H1 (cell line): ENCODE data around the gene SMAP2. TPM values are rescaled to one million over a fixed set of nuclear protein-coding genes. Genes with fewer than 3 reads are reported as not detected.

Source experiments
- CTCF ChIA-PET: fragments of 300-600 bp; sonication (Branson Sonifier 250); formaldehyde crosslinking; loops from one replicate; lab custom pipeline; 2021; ENCODE audit not compliant: partially characterized antibody; lab: Charles Lee
- POLR2A ChIA-PET: fragments of 300-600 bp; sonication (Branson Sonifier 250); formaldehyde crosslinking; loops from one replicate; lab custom pipeline; 2021; ENCODE audit warnings: inconsistent platforms; ENCODE audit not compliant: partially characterized antibody; lab: Charles Lee
- DNase-seq, 2 experiments: peaks; one replicate each; pipeline versions ENCODE4 v3.0.0 to v3.0.0-alpha.2; 2010 to 2022; ENCODE audit warnings: low spot score in 2 of 2, low read depth in 1 of 2, mixed read lengths in 1 of 2
- FAIRE-seq: peaks from 2 replicates; lab custom pipeline; 2011; peaks lifted over from hg19 to GRCh38; lab: Jason Lieb, UNC
- H2AFZ ChIP-seq: 2 replicates; pipeline ENCODE4 v1.8.1; 2012; ENCODE audit warnings: low read length, inconsistent platforms
- H2AK5ac ChIP-seq: 2 replicates; pipeline ENCODE4 v1.6.1; 2013; ENCODE audit warnings: low read depth, low read length
- H2BK120ac ChIP-seq: replicated peaks from 2 replicates; pipeline ENCODE3; 2013; ENCODE audit warnings: low read depth, low read length, inconsistent platforms
- H2BK12ac ChIP-seq: 2 replicates; pipeline ENCODE4 v1.6.1; 2013; ENCODE audit warnings: low read depth, low read length
- H2BK15ac ChIP-seq: 2 replicates; pipeline ENCODE4 v1.6.1; 2013; ENCODE audit warnings: low read length
- H2BK20ac ChIP-seq: 2 replicates; pipeline ENCODE4 v1.6.1; 2013; ENCODE audit warnings: low read length
- H2BK5ac ChIP-seq: 2 replicates; pipeline ENCODE4 v1.6.1; 2013; ENCODE audit warnings: low read depth, low read length
- H3K14ac ChIP-seq: 2 replicates; pipeline ENCODE4 v1.6.1; 2013; ENCODE audit warnings: inconsistent platforms; ENCODE audit not compliant: insufficient read length
- H3K18ac ChIP-seq: 2 replicates; pipeline ENCODE4 v1.6.1; 2013; ENCODE audit warnings: low read length; ENCODE audit errors: extremely low read depth
- H3K23ac ChIP-seq: 2 replicates; pipeline ENCODE4 v1.6.1; 2013; ENCODE audit warnings: inconsistent platforms; ENCODE audit not compliant: insufficient read length
- H3K23me2 ChIP-seq: 2 replicates; pipeline ENCODE4 v1.6.1; 2013; ENCODE audit warnings: low read depth, low read length
- H3K27ac ChIP-seq: 2 replicates; pipeline ENCODE4 v1.6.1; 2011; ENCODE audit warnings: low read depth, low read length, inconsistent platforms
- H3K27me3 ChIP-seq, 4 experiments: replicated peaks in 1 of 4; 1 replicate in 1 of 4; 2 replicates in 3 of 4; pipeline versions ENCODE4 v1.6.1 to v1.8.1; 2011 to 2013; ENCODE audit warnings: low read length in 3 of 4, mild to moderate bottlenecking in 3 of 4, inconsistent platforms in 2 of 4, mixed read lengths in 2 of 4, moderate library complexity in 1 of 4; ENCODE audit not compliant: control insufficient read depth in 3 of 4, insufficient read depth in 3 of 4; ENCODE audit errors: extremely low read depth in 1 of 4
- H3K36me3 ChIP-seq, 4 experiments: 2 replicates each; pipeline versions ENCODE4 v1.6.1 to v1.8.1; 2011 to 2013; ENCODE audit warnings: mild to moderate bottlenecking in 4 of 4, low read length in 3 of 4, moderate library complexity in 2 of 4, control low read depth in 1 of 4, inconsistent platforms in 1 of 4; ENCODE audit not compliant: insufficient read depth in 4 of 4, control insufficient read depth in 2 of 4
- H3K4ac ChIP-seq: replicated peaks from 2 replicates; pipeline ENCODE3; 2013; ENCODE audit warnings: low read length, low read depth, mixed read lengths, inconsistent platforms; ENCODE audit not compliant: insufficient read length
- H3K4me1 ChIP-seq, 4 experiments: replicated peaks in 1 of 4; 1 replicate in 1 of 4; 2 replicates in 3 of 4; pipeline versions ENCODE4 v1.6.1 to v1.8.1; 2011 to 2013; ENCODE audit warnings: low read length in 3 of 4, inconsistent platforms in 2 of 4, mixed read lengths in 1 of 4; ENCODE audit not compliant: insufficient read depth in 4 of 4, control insufficient read depth in 3 of 4
- H3K4me2 ChIP-seq, 2 experiments: 2 replicates each; pipeline versions ENCODE4 v1.6.1 to v1.8.1; 2011 to 2013; ENCODE audit warnings: low read depth in 2 of 2, low read length in 2 of 2, control low read depth in 1 of 2, inconsistent platforms in 1 of 2, mild to moderate bottlenecking in 1 of 2; ENCODE audit not compliant: insufficient read depth in 1 of 2
- H3K4me3 ChIP-seq, 4 experiments: fragments of 200-600, 300-600 bp in 1 of 4; sonication (generic), shearing (Covaris generic), sonication (Bioruptor Twin) in 1 of 4; 2 replicates each; pipeline versions ENCODE4 v1.5.1 to v1.8.1; 2011 to 2016; ENCODE audit warnings: low read length in 4 of 4, low read depth in 3 of 4, control low read depth in 2 of 4, inconsistent platforms in 2 of 4, mild to moderate bottlenecking in 2 of 4, mixed read lengths in 1 of 4, moderate library complexity in 1 of 4; ENCODE audit not compliant: insufficient read depth in 2 of 4; ENCODE audit errors: extremely low read depth in 1 of 4
- H3K56ac ChIP-seq: replicated peaks from 2 replicates; pipeline ENCODE3; 2013; ENCODE audit warnings: low read depth, mild to moderate bottlenecking, mixed read lengths, low read length, inconsistent platforms; ENCODE audit not compliant: insufficient read length
- H3K79me1 ChIP-seq: 2 replicates; pipeline ENCODE4 v1.6.1; 2013; ENCODE audit warnings: low read depth, low read length, control low read depth
- H3K79me2 ChIP-seq, 2 experiments: 2 replicates each; pipeline versions ENCODE4 v1.6.1 to v1.8.1; 2012 to 2013; ENCODE audit warnings: low read length in 2 of 2, mild to moderate bottlenecking in 2 of 2, inconsistent platforms in 1 of 2; ENCODE audit not compliant: insufficient read depth in 2 of 2, control insufficient read depth in 1 of 2
- H3K9ac ChIP-seq, 4 experiments: replicated peaks in 1 of 4; 1 replicate in 1 of 4; 2 replicates in 3 of 4; pipeline versions ENCODE4 v1.6.1 to v1.8.1; 2011 to 2013; ENCODE audit warnings: low read depth in 3 of 4, low read length in 3 of 4, control low read depth in 2 of 4, mild to moderate bottlenecking in 2 of 4, moderate library complexity in 2 of 4, inconsistent platforms in 1 of 4; ENCODE audit errors: extremely low read depth in 1 of 4
- H3K9me3 ChIP-seq, 2 experiments: 2 replicates each; pipeline versions ENCODE4 v1.6.1 to v1.8.1; 2012 to 2013; ENCODE audit warnings: mild to moderate bottlenecking in 2 of 2, moderate library complexity in 2 of 2, control low read depth in 1 of 2, inconsistent platforms in 1 of 2, low read depth in 1 of 2, low read length in 1 of 2, mixed read lengths in 1 of 2; ENCODE audit not compliant: insufficient read depth in 2 of 2
- H4K20me1 ChIP-seq, 2 experiments: replicated peaks in 1 of 2; 2 replicates each; pipeline versions ENCODE3 to v1.8.1; 2011 to 2013; ENCODE audit warnings: inconsistent platforms in 2 of 2, low read length in 2 of 2, mild to moderate bottlenecking in 1 of 2; ENCODE audit not compliant: insufficient read depth in 2 of 2, control insufficient read depth in 1 of 2
- H4K5ac ChIP-seq: 2 replicates; pipeline ENCODE4 v1.6.1; 2013; ENCODE audit warnings: low read length, low read depth, mixed read lengths, inconsistent platforms; ENCODE audit not compliant: insufficient read length
- H4K8ac ChIP-seq: 2 replicates; pipeline ENCODE4 v1.8.0; 2013; ENCODE audit warnings: mild to moderate bottlenecking, moderate library complexity, low read length, inconsistent platforms; ENCODE audit not compliant: insufficient read depth; ENCODE audit errors: extremely low read depth
- H4K91ac ChIP-seq: replicated peaks from 2 replicates; pipeline ENCODE3; 2013; ENCODE audit warnings: low read length, mixed read lengths, inconsistent platforms; ENCODE audit not compliant: insufficient read length
- RFX5 ChIP-seq: IDR thresholded peaks from 2 replicates; pipeline ENCODE4 v1.6.1; 2011; ENCODE audit warnings: low read depth, low read length, improper control_type of control experiment, borderline replicate concordance
- SP2 ChIP-seq: IDR thresholded peaks from 2 replicates; pipeline ENCODE4 v1.6.1; 2012; ENCODE audit warnings: mild to moderate bottlenecking, low read length, inconsistent platforms
- SP4 ChIP-seq: IDR thresholded peaks from 2 replicates; pipeline ENCODE4 v1.6.1; 2012; ENCODE audit warnings: low read length, inconsistent platforms
- YY1 ChIP-seq: IDR thresholded peaks from 2 replicates; pipeline ENCODE4 v1.6.1; 2011; ENCODE audit warnings: low read depth, mild to moderate bottlenecking, low read length
- WGBS, 2 experiments: shearing (Covaris generic) in 1 of 2; methylation state at CpG; one replicate each; pipeline versions ENCODE4 v1.1.6 to v1.1.7; 2013 to 2015; ENCODE audit warnings: low lambda C conversion rate in 2 of 2, mixed read lengths in 2 of 2, inconsistent platforms in 1 of 2, low coverage in 1 of 2, missing lambda C conversion rate in 1 of 2; ENCODE audit not compliant: insufficient replicate concordance in 2 of 2, insufficient coverage in 1 of 2, insufficient read length in 1 of 2; ENCODE audit errors: extremely low coverage in 1 of 2, missing lambda C conversion rate in 1 of 2; 5-methylcytosine and 5-hydroxymethylcytosine counted together
- polyA plus RNA-seq, 7 experiments: library from polyadenylated mRNA; depleted of rRNA in 3 of 7; stranded (reverse) in 5 of 7; unstranded in 2 of 7; fragments of >200 nt in 5 of 7; fragments of 200-250 nt in 2 of 7; gene quantifications; 1 replicate in 5 of 7; 2 replicates in 1 of 7; 4 replicates in 1 of 7; pipeline versions ENCODE4 v1.2.1 to v1.2.3, GENCODE V29; 2011 to 2013; ENCODE audit warnings: missing spikeins in 2 of 7, mixed read lengths in 2 of 7
- total RNA-seq: library from RNA; stranded (reverse); fragmentation: NEBNext Ultra II Directional; extraction: Animal tissue kit (Norgen Biotek cat#: 25700); gene quantifications from 2 replicates; pipeline ENCODE4 v1.2.1, GENCODE V29; 2021

Gene SMAP2
- total and polyA plus RNA-seq, 2 of the 8 experiments (the other 6 are each of a cell fraction or from before 2014, with no cell fraction given) = 4.3 to 5.5 TPM

- WGBS, 2 experiments = 81% methylated on average over 4 of the region's 4 CpGs; no CpG with 5 or more reads in 1 of the 2 experiments
- H3K27me3 ChIP-seq = no peaks in the 10 kb centered on the region
- H2BK5ac ChIP-seq = no peak overlapping the region
- 0 out of 4 replicates have a peak, but pooled peaks cover 0 to 5% of the 10 kb centered on the region in 2 experiments for H3K9me3 ChIP-seq
- CTCF ChIA-PET = interaction anchor here (1.1 to 1.8 kb wide), 3 partner anchors 23 to 208 kb away, joined by 3 to 5 read pairs (median 4); no protein-coding TSS in a partner anchor
- H3K9ac ChIP-seq = no peak overlapping the region
- H4K20me1 ChIP-seq = no peaks in the 10 kb centered on the region
- no peak overlapping the region for H3K14ac ChIP-seq
- H3K79me2 ChIP-seq = no peaks in the 10 kb centered on the region
- H4K91ac ChIP-seq = no peak overlapping the region
- DNase-seq (no peak), FAIRE-seq (no peak)
- H4K5ac ChIP-seq = no peak overlapping the region
- no peak overlapping the region for H2BK12ac ChIP-seq
- no peak overlapping the region for H2BK15ac ChIP-seq
- H3K4me1 ChIP-seq = no peaks in the 10 kb centered on the region; a peak in 1 of 7 replicates
- H3K27ac ChIP-seq = no peak overlapping the region
- H2AFZ ChIP-seq = no peak overlapping the region
- no peak overlapping the region for H4K8ac ChIP-seq
- H2BK120ac ChIP-seq = no peak overlapping the region
- no peak overlapping the region for H3K4ac ChIP-seq
- H3K18ac ChIP-seq = no peak overlapping the region
- H3K4me3 ChIP-seq = no peak overlapping the region
- POLR2A ChIA-PET = no interaction called here
- H3K36me3 ChIP-seq = no peaks in the 10 kb centered on the region
- no peak overlapping the region for H3K56ac ChIP-seq
- no peak overlapping the region for H2AK5ac ChIP-seq
- H3K79me1 ChIP-seq = no peaks in the 10 kb centered on the region
- no peak overlapping the region for H3K4me2 ChIP-seq
- H2BK20ac ChIP-seq = no peak overlapping the region
- no peaks in the 10 kb centered on the region for H3K23me2 ChIP-seq
- H3K23ac ChIP-seq = no peak overlapping the region
- no peak for TF ChIP-seq SP2
- no peak for TF ChIP-seq RFX5
- TF ChIP-seq YY1 = no peak
- no peak for TF ChIP-seq SP4
These were observed 11.9 kb upstream of the SMAP2 start for GRCh38 chr1:40361637-40362036.
